Measurements from ENCODE around the gene CACNA1D. TPM values are rescaled to one million over a fixed set of nuclear protein-coding genes. Genes with fewer than 3 reads are reported as not detected.

The CACNA1D gene
- total and polyA plus RNA-seq, 2 experiments from 2014 or later = 41.0 to 159 TPM

GRCh38 chr3:53837331-53837730, 342.9 kb downstream of the CACNA1D start:
- Histone ChIP-seq H3K36me3 (no peaks in the 10 kb centered on the region), H3K4me1 (ENCODE audit: low read depth) (no peaks in the 10 kb centered on the region), H3K4me3 (no peak overlapping the region), H3K27ac (no peak overlapping the region), H3K27me3 (no peaks in the 10 kb centered on the region), H3K9me3 (ENCODE audit: low read depth) (no peaks in the 10 kb centered on the region)
- no peak for TF ChIP-seq CTCF (IDR thresholded peaks at IDR 0.05; ENCODE audit: low read depth, low read length)
- no peak for DNase-seq (ENCODE audit: low read depth in 1 of 2, low spot score in 1 of 2)

- no peak overlapping the region for H3K27ac ChIP-seq
Measured at GRCh38 chr3:53841296-53841695, 346.9 kb downstream of the CACNA1D start.

GRCh38 chr3:53842436-53843194, 348.2 kb downstream of the CACNA1D start:
- peak; percentile 27 to 59 for DNase-seq (ENCODE audit: low read depth in 1 of 2, low spot score in 1 of 2)
- H3K36me3 ChIP-seq = no peaks in the 10 kb centered on the region
- H3K9me3 ChIP-seq (ENCODE audit: low read depth) = no peaks in the 10 kb centered on the region
- peak; percentile 28 for TF ChIP-seq CTCF (IDR thresholded peaks at IDR 0.05; ENCODE audit: low read depth, low read length)
- peaks cover 5% of the 10 kb centered on the region for H3K27me3 ChIP-seq
- no peak overlapping the region for H3K4me3 ChIP-seq
- peaks cover 7% of the 10 kb centered on the region for H3K4me1 ChIP-seq (ENCODE audit: low read depth)
- no peak overlapping the region for H3K27ac ChIP-seq

More at GRCh38 chr3:53841296-53841695, 346.9 kb downstream of the CACNA1D start:
- Histone ChIP-seq H3K4me1 (ENCODE audit: low read depth) (peaks cover 7% of the 10 kb centered on the region), H3K9me3 (ENCODE audit: low read depth) (no peaks in the 10 kb centered on the region), H3K27me3 (no peaks in the 10 kb centered on the region), H3K4me3 (no peak overlapping the region), H3K36me3 (no peaks in the 10 kb centered on the region)
- no peak for DNase-seq (ENCODE audit: low read depth in 1 of 2, low spot score in 1 of 2)
- TF ChIP-seq CTCF (IDR thresholded peaks at IDR 0.05; ENCODE audit: low read depth, low read length) = no peak

GRCh38 chr3:53843195-53844177, 349.1 kb downstream of the CACNA1D start:
- Histone ChIP-seq H3K36me3 (no peaks in the 10 kb centered on the region), H3K27ac (no peak overlapping the region), H3K9me3 (ENCODE audit: low read depth) (no peaks in the 10 kb centered on the region), H3K4me1 (ENCODE audit: low read depth) (peaks cover 7% of the 10 kb centered on the region), H3K27me3 (peaks cover 5% of the 10 kb centered on the region), H3K4me3 (no peak overlapping the region)
- DNase-seq (ENCODE audit: low read depth in 1 of 2, low spot score in 1 of 2) = no peak
- TF ChIP-seq CTCF (IDR thresholded peaks at IDR 0.05; ENCODE audit: low read depth, low read length) = no peak

- no peak overlapping the region for H3K27ac ChIP-seq
- H3K4me3 ChIP-seq = no peak overlapping the region
- H3K36me3 ChIP-seq = no peaks in the 10 kb centered on the region
- H3K27me3 ChIP-seq = peaks cover 5% of the 10 kb centered on the region
- no peaks in the 10 kb centered on the region for H3K9me3 ChIP-seq (ENCODE audit: low read depth)
- H3K4me1 ChIP-seq (ENCODE audit: low read depth) = peaks cover 7% of the 10 kb centered on the region
- no peak for TF ChIP-seq CTCF (IDR thresholded peaks at IDR 0.05; ENCODE audit: low read depth, low read length)
- no peak for DNase-seq (ENCODE audit: low read depth in 1 of 2, low spot score in 1 of 2)
Measured at GRCh38 chr3:53844262-53845102, 350.1 kb downstream of the CACNA1D start.
